ENCODE results near the gene SLC25A19.

The SLC25A19 gene

DNA sequence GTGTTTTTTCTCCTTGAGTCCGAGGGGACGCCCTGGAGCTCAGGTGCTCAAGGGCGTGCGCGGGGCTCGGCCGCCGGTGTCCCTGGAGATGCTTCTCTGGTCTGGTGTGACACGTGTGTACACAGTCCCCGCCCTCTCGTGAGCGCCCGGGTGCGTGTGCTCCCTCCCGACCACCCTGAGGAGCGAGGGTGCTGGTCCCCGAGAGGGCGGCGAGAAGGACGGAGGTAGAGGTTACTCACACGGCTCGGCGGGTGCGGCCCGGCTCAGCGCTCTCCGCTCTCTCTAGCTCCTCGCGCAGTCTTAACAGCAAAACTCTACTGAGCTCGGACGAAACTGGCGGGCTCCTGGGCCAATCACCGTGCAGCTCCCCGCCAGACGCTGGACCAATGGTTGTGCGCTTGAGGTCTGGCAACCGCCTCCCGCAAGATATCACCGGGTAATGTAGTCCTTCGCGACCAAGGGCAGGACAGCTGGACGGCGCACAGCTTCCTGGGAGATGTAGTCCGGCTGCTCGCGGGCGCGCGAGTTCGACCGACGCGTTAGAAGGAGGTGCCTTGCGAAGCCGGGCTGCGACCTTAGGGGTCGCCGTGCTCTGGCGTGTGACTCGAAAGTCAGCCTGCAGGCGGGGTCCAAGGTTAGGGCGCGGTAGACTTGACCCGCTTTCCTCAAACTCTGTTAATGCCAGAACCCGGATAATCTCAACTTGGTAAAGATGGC, at the start of gene SLC25A19:
Gene SLC25A19 (minus strand): TSS at position 319 of the 717 bp plus-strand sequence. CDS start 2,669 bp downstream, outside the sequence.
- peak; percentile 98 to 99 for DNase-seq

DNA sequence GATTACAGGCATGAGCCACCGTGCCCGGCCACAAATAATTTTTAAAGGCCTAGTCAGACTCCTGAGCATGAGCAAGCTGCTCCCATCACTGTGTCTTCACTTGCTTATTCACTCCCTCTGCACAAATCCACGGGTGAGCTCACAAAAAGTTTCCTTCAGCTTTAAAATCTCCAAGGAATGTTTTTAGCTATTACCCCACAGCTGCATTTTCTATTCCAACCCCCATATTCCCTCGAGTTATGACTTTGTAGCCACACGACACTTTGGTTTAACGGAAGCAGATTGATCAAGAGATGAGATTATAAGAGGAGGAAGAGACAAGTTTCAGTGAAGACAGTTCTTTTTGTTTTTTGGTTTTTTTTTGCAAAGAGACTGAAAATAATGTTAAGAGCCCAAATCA, 49.1 kb upstream of the SLC25A19 start:
- DNase-seq, result no peak

DNA sequence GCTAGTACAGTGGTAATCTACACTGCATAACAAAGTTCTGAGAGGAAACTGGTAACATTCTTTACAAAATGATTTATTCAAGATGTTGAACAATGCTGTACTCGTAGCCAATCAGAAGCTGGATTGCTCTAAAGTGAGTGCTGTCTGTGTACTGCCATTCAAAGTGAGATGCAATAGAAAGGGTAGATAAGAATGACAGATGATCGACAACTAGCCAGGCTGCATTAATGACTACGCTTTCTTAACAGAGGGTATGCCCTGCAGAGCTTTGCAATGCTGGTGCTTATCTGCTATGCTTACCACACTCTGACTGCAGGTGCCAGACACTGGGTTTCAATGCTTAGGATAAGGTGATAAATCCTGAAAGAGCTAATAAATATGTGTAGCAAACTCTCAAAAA, 46.1 kb upstream of the SLC25A19 start:
- no peak for DNase-seq

GRCh38 chr17:75334723-75335122, 45.5 kb upstream of the SLC25A19 start:
- no peak for DNase-seq

GRCh38 chr17:75331671-75332070, 42.4 kb upstream of the SLC25A19 start:
- DNase-seq, result no peak

DNA sequence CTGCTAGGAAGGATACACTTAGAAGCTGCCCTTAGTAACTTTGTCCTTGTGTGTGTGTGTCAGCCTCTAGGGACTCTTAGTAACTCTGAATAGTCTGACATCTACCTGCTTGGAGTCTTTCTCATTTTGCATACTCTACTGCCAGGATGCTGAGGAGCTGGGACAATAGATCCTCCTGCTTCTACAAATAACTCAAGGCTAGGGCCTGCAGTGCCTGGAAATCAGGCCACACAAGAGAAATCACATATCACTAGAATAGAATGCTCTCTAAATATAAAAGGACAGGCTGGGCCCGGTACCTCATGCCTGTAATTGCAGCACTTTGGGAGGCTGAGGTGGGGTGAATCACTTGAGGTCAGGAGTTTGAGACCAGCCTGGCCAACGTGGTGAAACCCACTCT, 38.5 kb upstream of the SLC25A19 start:
- no peak for DNase-seq

DNA sequence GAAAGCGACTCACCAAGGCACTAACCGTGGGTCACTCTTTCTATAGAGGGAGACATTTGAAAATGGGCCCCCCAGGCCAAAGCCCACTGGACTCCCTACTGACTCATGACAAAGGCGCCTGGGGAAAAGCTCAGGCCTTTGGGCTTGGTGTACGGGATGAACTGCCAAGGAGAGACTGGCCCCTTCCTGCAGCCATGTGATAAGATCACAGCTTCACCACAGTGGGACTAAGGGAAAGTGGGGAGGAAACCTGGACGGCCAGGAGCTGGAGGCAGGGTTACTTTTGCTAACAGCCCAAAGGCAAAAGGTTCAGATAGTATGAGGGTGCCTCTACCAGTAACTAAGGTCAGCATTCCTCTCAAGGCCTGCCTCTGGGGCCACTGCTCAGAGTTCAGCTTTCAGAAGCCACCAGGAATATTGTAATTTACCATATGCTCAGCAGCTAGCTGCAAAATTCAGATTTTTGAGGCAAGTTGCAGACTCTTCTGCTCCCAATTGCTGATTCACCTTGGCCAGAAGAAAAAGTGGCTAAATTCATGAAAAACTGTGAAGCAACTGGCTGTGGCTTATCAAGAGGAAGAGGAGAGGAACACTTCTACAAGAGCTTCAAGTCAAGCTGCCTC, 37.1 kb upstream of the SLC25A19 start:
- no peak for DNase-seq

- no peak for DNase-seq
Observed at GRCh38 chr17:75325827-75326225, 36.6 kb upstream of the SLC25A19 start.

GRCh38 chr17:75325348-75325747, 36.1 kb upstream of the SLC25A19 start:
- no peak for DNase-seq

GRCh38 chr17:75321506-75321905, 32.3 kb upstream of the SLC25A19 start:
- no peak for DNase-seq

GRCh38 chr17:75319904-75320691, 30.9 kb upstream of the SLC25A19 start:
- no peak for DNase-seq

- DNase-seq, result no peak
Observed at GRCh38 chr17:75318615-75319222, 29.5 kb upstream of the SLC25A19 start.

- DNase-seq, result no peak
Observed at GRCh38 chr17:75318211-75318610, 29.0 kb upstream of the SLC25A19 start.

DNA sequence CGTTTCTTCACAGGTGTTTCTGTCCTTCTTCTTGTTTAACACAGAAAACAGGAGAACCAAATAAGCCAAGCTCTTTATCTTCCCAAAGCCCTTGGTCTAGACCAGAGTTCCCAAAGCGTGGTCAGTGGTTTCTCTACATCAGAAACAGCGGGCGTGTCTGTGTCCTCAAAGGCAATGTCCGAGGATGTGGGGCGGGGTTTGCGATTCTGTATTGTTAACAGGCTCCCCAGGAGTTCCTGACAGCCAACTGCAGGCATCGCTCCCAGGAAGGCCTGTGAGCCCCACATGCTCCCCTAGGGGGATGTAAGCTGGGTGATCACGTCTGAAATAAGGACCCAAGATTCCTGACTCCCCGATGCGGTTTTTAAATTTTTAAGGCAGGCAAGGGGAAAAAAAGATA, 28.4 kb upstream of the SLC25A19 start:
- DNase-seq, result no peak

- DNase-seq, result no peak
Observed at GRCh38 chr17:75316253-75316652, 27.0 kb upstream of the SLC25A19 start.

DNA sequence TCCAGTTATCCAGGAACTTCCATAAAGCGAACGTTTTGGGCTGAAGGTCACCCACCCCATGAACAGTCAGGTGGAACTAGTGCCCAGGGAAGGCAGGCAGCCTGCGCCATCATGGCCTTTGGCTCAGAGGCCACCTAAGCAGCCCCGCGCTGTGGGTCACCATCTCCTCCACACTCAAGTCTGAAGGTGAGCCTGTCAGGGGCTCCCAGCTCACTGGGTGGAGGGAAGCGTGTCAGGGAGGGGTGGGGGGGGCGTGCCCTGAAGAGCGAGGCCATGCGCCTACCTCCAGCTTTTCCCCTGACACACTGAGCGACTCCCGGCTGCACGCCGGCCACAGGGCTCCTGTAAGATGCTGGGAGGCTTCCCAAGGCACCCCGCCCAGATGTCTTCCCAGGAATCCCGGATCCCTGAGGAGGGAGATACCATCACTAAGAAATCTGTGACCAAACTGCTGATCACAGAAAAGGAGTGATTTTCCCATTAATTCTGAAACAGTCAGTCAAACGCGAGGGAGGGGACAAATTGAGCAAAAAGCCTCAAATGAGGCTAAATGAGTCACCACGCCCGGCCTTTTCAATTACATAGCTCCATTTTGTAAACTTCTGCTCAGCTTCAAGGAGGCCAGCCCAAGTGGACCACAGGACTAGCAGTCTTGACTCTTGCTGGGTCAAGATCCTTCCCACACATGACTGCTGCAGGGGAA, 26.5 kb upstream of the SLC25A19 start:
- no peak for DNase-seq

GRCh38 chr17:75313941-75314551, 24.8 kb upstream of the SLC25A19 start:
- DNase-seq, result no peak

- no peak for DNase-seq
Observed at GRCh38 chr17:75308732-75309629, 19.7 kb upstream of the SLC25A19 start.

DNA sequence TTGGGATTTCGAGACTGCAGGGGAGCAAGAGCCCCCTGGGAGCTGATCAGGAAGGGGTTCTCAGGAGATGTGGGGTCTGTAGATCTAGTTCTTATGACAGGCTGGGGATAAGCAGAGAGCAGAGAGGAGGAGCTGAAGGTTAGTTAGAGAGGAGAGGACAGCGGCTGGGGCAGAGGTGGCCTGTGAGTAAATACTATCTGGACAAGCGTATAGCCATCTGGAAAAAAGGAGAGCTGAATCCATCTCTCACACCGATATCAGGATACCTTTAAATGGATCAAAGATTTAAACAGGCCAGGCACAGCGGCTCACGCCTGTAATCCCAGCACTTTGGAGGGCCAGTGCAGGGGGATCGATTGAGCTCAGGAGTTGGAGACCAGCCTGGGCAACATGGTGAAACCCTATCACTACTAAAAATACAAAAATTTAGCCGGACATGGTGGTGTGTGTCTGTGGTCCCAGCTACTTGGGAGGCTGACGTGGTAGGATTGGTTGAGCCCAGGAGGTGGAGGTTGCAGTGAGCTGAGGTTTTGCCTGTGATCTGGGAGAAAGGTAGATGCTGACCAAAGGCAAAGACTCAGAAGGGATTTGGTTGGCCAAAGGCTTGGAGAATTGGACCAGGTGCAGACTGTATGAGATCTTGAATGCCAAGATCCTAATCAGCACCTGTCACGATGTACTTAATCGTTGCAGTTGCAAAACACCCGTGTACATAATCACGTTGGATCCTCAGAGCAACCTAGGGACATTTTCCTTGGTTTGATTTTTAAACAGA, 18.9 kb upstream of the SLC25A19 start:
- DNase-seq, result no peak

- DNase-seq, result no peak
Observed at GRCh38 chr17:75301502-75302206, 12.4 kb upstream of the SLC25A19 start.

Measured in NCI-H1930 (cell line).